Neural cell (in vitro differentiated cells): ENCODE measurements around the gene DDX25. TPM values are rescaled to one million over a fixed set of nuclear protein-coding genes. Genes with fewer than 3 reads are reported as not detected.

Experiments used
- H2AFZ ChIP-seq: fragments of 200-600, 300-800 bp; sonication (generic), shearing (Covaris generic); 2 replicates; pipeline ENCODE4 v1.6.0; 2014; ENCODE audit warnings: low read depth, mild to moderate bottlenecking, antibody characterized with exemption, low read length, moderate library complexity
- H3F3A ChIP-seq: fragments of 200-600 bp; shearing (Covaris generic); 2 replicates; pipeline ENCODE4 v1.6.1; 2016; ENCODE audit warnings: mild to moderate bottlenecking, moderate library complexity, mixed read lengths, antibody characterized with exemption, low read length; ENCODE audit not compliant: insufficient read depth, poor library complexity, severe bottlenecking
- H3K27ac ChIP-seq: fragments of 200-600, 300-800 bp; sonication (generic), shearing (Covaris generic); 2 replicates; pipeline ENCODE4 v1.5.1; 2014; ENCODE audit warnings: mild to moderate bottlenecking, low read length, moderate library complexity
- H3K27me3 ChIP-seq: fragments of 300-800, 200-600 bp; sonication (generic), shearing (Covaris generic); 2 replicates; pipeline ENCODE4 v1.6.0; 2014; ENCODE audit warnings: mild to moderate bottlenecking, low read depth, low read length, moderate library complexity; ENCODE audit not compliant: insufficient read depth
- H3K36me3 ChIP-seq: fragments of 300-800, 200-600 bp; sonication (generic), shearing (Covaris generic); 2 replicates; pipeline ENCODE4 v1.5.1; 2014; ENCODE audit warnings: mild to moderate bottlenecking, antibody characterized with exemption, low read length, moderate library complexity; ENCODE audit not compliant: insufficient read depth
- H3K4me2 ChIP-seq: fragments of 300-800, 200-600 bp; sonication (generic), shearing (Covaris generic); 2 replicates; pipeline ENCODE4 v1.6.0; 2014; ENCODE audit warnings: mild to moderate bottlenecking, low read length
- H3K4me3 ChIP-seq: fragments of 300-800, 200-600 bp; sonication (generic), shearing (Covaris generic); 2 replicates; pipeline ENCODE4 v1.5.1; 2014; ENCODE audit warnings: mild to moderate bottlenecking, low read length, moderate library complexity
- H3K79me2 ChIP-seq: fragments of 200-600 bp; shearing (Covaris generic); replicated peaks from 2 replicates; pipeline ENCODE4 v1.6.0; 2014; ENCODE audit warnings: mild to moderate bottlenecking, low read length, moderate library complexity; ENCODE audit not compliant: insufficient read depth
- H3K9ac ChIP-seq: fragments of 300-800, 200-600 bp; sonication (generic), shearing (Covaris generic); 2 replicates; pipeline ENCODE4 v1.6.1; 2016; ENCODE audit warnings: mild to moderate bottlenecking, low read length, mixed read lengths
- H3K9me2 ChIP-seq: fragments of 200-600 bp; shearing (Covaris generic); 2 replicates; pipeline ENCODE4 v1.6.1; 2016; ENCODE audit warnings: mild to moderate bottlenecking, low read length, mixed read lengths; ENCODE audit not compliant: insufficient read depth
- H3K9me3 ChIP-seq: fragments of 200-600, 300-800 bp; sonication (generic), shearing (Covaris generic); 2 replicates; pipeline ENCODE4 v1.6.1; 2016; ENCODE audit warnings: mild to moderate bottlenecking, mixed run types, low read length, moderate library complexity, mixed read lengths
- H4K20me1 ChIP-seq: fragments of 200-600 bp; shearing (Covaris generic); 2 replicates; pipeline ENCODE4 v1.6.1; 2016; ENCODE audit warnings: mild to moderate bottlenecking, mixed run types; ENCODE audit not compliant: insufficient read depth
- CTCF ChIP-seq: fragments of 450-650 bp; IDR thresholded peaks from 2 replicates; pipeline ENCODE4 v1.5.1; 2014; ENCODE audit warnings: antibody characterized with exemption, mild to moderate bottlenecking, moderate library complexity; ENCODE audit not compliant: poor library complexity, severe bottlenecking
- EP300 ChIP-seq: fragments of 450-650 bp; conservative IDR thresholded peaks from 2 replicates; pipeline ENCODE4 v1.6.1; 2014; ENCODE audit warnings: antibody characterized with exemption, mild to moderate bottlenecking, moderate library complexity; ENCODE audit not compliant: poor library complexity, severe bottlenecking
- EZH2 ChIP-seq: fragments of 200-600, 300-800 bp; shearing (Covaris generic), sonication (generic); IDR thresholded peaks from 2 replicates; pipeline ENCODE4 v1.6.1; 2014; ENCODE audit warnings: antibody characterized with exemption, low read length, borderline replicate concordance, mild to moderate bottlenecking; ENCODE audit not compliant: insufficient read depth, poor library complexity, severe bottlenecking
- MXI1 ChIP-seq: fragments of 450-650 bp; conservative IDR thresholded peaks from 2 replicates; pipeline ENCODE4 v1.6.1; 2014; ENCODE audit warnings: antibody characterized with exemption, mild to moderate bottlenecking; ENCODE audit not compliant: poor library complexity, severe bottlenecking
- POLR2AphosphoS5 ChIP-seq: IDR thresholded peaks from 2 replicates; pipeline ENCODE4 v1.6.1; 2012
- RAD21 ChIP-seq: fragments of 450-650 bp; conservative IDR thresholded peaks from 2 replicates; pipeline ENCODE4 v1.6.1; 2014; ENCODE audit warnings: antibody characterized with exemption, mild to moderate bottlenecking, moderate library complexity
- SMC3 ChIP-seq: fragments of 450-650 bp; conservative IDR thresholded peaks from 2 replicates; pipeline ENCODE4 v1.6.1; 2014; ENCODE audit warnings: antibody characterized with exemption, mild to moderate bottlenecking, moderate library complexity; ENCODE audit not compliant: poor library complexity
- TAF1 ChIP-seq: IDR thresholded peaks from 2 replicates; pipeline ENCODE4 v1.6.1; 2012; ENCODE audit warnings: low read depth
- polyA plus RNA-seq: library from polyadenylated mRNA; depleted of rRNA; stranded (reverse); fragments of >200 nt; gene quantifications from 2 replicates; pipeline ENCODE4 v1.2.3, GENCODE V29; 2014
- TF ChIP-seq, protein P1 (sequence below): IDR thresholded peaks from 2 replicates; pipeline ENCODE4 v1.6.1; 2012; ENCODE audit warnings: borderline replicate concordance

DDX25 gene
- polyA plus RNA-seq, 1 donor from 2014 or later: 66.4 TPM

DNA sequence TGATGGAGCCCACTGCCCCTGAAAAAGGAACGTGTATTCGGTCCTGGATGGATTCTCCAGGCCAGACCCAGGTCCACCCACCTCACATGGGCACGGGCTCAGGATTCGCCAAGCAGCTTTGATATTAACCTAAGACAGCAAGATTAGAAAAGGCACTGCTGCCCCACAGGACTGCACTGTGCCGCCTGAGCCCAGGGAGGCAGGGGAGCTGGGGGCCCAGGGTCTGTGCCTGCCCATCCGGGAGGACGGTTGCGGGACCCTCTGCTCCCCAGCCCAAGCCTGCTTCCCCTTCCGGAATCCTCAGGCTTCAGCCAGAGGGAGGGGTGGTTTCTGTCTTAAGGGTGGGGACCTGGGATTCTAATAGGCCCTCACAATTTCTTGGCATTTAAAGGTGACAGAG is 28.0 kb downstream of the DDX25 start:
- Histone ChIP-seq H3K36me3 (no peaks in the 10 kb centered on the region), H4K20me1 (no peaks in the 10 kb centered on the region), H3K27ac (no peak overlapping the region), H3K9me2 (no peaks in the 10 kb centered on the region), H3F3A (no peaks in the 10 kb centered on the region), H3K9me3 (no peaks in the 10 kb centered on the region), H2AFZ (no peak overlapping the region), H3K4me2 (no peak overlapping the region), H3K27me3 (no peaks in the 10 kb centered on the region), H3K4me3 (no peak overlapping the region), H3K79me2 (no peaks in the 10 kb centered on the region), H3K9ac (no peak overlapping the region)
- TF ChIP-seq, protein P1, sequence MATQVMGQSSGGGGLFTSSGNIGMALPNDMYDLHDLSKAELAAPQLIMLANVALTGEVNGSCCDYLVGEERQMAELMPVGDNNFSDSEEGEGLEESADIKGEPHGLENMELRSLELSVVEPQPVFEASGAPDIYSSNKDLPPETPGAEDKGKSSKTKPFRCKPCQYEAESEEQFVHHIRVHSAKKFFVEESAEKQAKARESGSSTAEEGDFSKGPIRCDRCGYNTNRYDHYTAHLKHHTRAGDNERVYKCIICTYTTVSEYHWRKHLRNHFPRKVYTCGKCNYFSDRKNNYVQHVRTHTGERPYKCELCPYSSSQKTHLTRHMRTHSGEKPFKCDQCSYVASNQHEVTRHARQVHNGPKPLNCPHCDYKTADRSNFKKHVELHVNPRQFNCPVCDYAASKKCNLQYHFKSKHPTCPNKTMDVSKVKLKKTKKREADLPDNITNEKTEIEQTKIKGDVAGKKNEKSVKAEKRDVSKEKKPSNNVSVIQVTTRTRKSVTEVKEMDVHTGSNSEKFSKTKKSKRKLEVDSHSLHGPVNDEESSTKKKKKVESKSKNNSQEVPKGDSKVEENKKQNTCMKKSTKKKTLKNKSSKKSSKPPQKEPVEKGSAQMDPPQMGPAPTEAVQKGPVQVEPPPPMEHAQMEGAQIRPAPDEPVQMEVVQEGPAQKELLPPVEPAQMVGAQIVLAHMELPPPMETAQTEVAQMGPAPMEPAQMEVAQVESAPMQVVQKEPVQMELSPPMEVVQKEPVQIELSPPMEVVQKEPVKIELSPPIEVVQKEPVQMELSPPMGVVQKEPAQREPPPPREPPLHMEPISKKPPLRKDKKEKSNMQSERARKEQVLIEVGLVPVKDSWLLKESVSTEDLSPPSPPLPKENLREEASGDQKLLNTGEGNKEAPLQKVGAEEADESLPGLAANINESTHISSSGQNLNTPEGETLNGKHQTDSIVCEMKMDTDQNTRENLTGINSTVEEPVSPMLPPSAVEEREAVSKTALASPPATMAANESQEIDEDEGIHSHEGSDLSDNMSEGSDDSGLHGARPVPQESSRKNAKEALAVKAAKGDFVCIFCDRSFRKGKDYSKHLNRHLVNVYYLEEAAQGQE: no peak
- TF ChIP-seq EP300 (no peak), SMC3 (no peak), MXI1 (no peak), RAD21 (no peak), TAF1 (no peak), POLR2AphosphoS5 (no peak), CTCF (no peak), EZH2 (no peak)

GRCh38 chr11:125933030-125933813 is 28.9 kb downstream of the DDX25 start:
- no peak overlapping the region for H2AFZ ChIP-seq
- H3K27ac ChIP-seq: no peak overlapping the region
- H3F3A ChIP-seq: no peaks in the 10 kb centered on the region

More at GRCh38 chr11:125933030-125933813, 28.9 kb downstream of the DDX25 start:
- H3K9me3 ChIP-seq: no peaks in the 10 kb centered on the region
- H3K79me2 ChIP-seq: no peaks in the 10 kb centered on the region
- no peak overlapping the region for H3K4me3 ChIP-seq
- no peak overlapping the region for H3K4me2 ChIP-seq
- no peaks in the 10 kb centered on the region for H3K36me3 ChIP-seq
- no peak for TF ChIP-seq MXI1
- TF ChIP-seq RAD21: no peak
- no peak for TF ChIP-seq TAF1
- TF ChIP-seq, protein P1: no peak
- TF ChIP-seq POLR2AphosphoS5: no peak
- no peak for TF ChIP-seq SMC3
- no peaks in the 10 kb centered on the region for H4K20me1 ChIP-seq
- H3K9ac ChIP-seq: no peak overlapping the region
- H3K27me3 ChIP-seq: no peaks in the 10 kb centered on the region
- no peaks in the 10 kb centered on the region for H3K9me2 ChIP-seq
